Type B pancreatic cell (in vitro differentiated cells): ENCODE results near the gene MAML2. TPM values are rescaled to one million over a fixed set of nuclear protein-coding genes. Genes with fewer than 3 reads are reported as not detected.

ENCODE experiments used
- DNase-seq: peaks from one replicate; pipeline ENCODE4 v3.0.0; 2021; ENCODE audit warnings: mixed read lengths; ENCODE audit not compliant: unreplicated experiment; ENCODE audit errors: extremely low spot score
- H3K27ac Mint-ChIP-seq: 2 replicates; pipeline ENCODE4 v1.8.0; 2021; ENCODE audit warnings: mild to moderate bottlenecking, mixed read lengths
- H3K27me3 Mint-ChIP-seq: 2 replicates; pipeline ENCODE4 v1.8.0; 2021; ENCODE audit warnings: mixed read lengths
- H3K36me3 Mint-ChIP-seq: 2 replicates; pipeline ENCODE4 v1.8.0; 2021; ENCODE audit warnings: mixed read lengths
- H3K4me1 Mint-ChIP-seq: one replicate; pipeline ENCODE4 v1.8.0; 2021; ENCODE audit warnings: mixed read lengths; ENCODE audit not compliant: unreplicated experiment
- H3K4me3 Mint-ChIP-seq: 2 replicates; pipeline ENCODE4 v1.8.0; 2021; ENCODE audit warnings: mild to moderate bottlenecking, mixed read lengths
- H3K9me3 Mint-ChIP-seq: 2 replicates; pipeline ENCODE4 v1.8.0; 2021; ENCODE audit warnings: mixed read lengths
- total RNA-seq: library from RNA; stranded (reverse); gene quantifications from 2 replicates; pipeline ENCODE4 v1.2.1, GENCODE V29; 2021; ENCODE audit warnings: low replicate concordance
- TF ChIP-seq, protein P1 (sequence below): fragments of 200-600 bp; sonication (generic); conservative IDR thresholded peaks from 2 replicates; pipeline ENCODE4 v1.5.0; 2021; ENCODE audit warnings: antibody characterized with exemption, mild to moderate bottlenecking

MAML2 gene
- total RNA-seq, 1 donor from 2014 or later, result 20.8 TPM

DNA sequence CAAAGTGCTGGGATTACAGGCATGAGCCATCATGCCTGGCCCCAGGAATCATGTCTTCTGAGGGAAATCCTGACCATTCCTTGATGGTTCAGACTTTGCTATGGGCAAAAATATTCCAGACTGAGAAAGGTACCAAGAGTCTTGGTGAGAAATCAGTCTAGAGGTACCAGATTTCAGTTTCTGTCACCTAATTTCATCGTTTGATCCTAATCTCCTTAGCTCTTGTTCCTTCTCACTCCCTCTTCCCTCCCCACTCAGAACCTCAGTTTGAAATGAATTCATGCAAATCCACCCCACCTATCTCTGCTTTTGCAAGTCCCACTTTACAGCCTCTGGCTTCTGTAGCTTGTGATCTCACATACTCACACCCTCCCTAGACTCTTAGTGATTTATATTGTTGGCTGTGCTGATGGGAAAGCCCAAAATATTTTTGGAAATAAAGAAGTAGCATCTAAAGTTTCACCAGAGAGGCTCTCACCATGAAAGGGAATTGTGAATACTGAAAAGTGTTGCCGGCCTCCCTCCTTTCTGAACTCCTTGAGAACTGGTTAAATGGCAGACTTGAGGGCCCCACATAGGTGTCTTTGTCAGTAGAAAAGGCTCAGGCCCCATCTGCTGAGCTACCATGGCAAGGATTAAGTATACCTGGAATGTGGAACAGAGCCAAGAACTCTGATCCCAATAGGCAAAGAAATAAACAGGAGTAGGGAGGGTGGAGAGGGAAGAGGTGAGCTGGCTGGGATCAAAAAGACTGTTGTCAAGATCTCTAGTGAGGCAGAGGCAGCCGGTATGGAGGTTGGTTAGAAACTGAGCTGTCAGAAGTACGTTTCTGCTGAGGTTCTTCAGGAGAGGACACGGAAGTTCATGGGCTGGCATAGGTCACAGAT, 228.6 kb downstream of the MAML2 start:
- Mint-ChIP-seq H3K4me3 (peak overlapping the region; percentile 3), H3K36me3 (peaks cover 24% of the 10 kb centered on the region), H3K27ac (peak overlapping the region; percentile 64), H3K27me3 (no peaks in the 10 kb centered on the region), H3K9me3 (peaks cover 6% of the 10 kb centered on the region), H3K4me1 (peaks cover 31% of the 10 kb centered on the region)
- no peak for DNase-seq
- TF ChIP-seq, protein P1, sequence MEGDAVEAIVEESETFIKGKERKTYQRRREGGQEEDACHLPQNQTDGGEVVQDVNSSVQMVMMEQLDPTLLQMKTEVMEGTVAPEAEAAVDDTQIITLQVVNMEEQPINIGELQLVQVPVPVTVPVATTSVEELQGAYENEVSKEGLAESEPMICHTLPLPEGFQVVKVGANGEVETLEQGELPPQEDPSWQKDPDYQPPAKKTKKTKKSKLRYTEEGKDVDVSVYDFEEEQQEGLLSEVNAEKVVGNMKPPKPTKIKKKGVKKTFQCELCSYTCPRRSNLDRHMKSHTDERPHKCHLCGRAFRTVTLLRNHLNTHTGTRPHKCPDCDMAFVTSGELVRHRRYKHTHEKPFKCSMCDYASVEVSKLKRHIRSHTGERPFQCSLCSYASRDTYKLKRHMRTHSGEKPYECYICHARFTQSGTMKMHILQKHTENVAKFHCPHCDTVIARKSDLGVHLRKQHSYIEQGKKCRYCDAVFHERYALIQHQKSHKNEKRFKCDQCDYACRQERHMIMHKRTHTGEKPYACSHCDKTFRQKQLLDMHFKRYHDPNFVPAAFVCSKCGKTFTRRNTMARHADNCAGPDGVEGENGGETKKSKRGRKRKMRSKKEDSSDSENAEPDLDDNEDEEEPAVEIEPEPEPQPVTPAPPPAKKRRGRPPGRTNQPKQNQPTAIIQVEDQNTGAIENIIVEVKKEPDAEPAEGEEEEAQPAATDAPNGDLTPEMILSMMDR, result no peak

DNA sequence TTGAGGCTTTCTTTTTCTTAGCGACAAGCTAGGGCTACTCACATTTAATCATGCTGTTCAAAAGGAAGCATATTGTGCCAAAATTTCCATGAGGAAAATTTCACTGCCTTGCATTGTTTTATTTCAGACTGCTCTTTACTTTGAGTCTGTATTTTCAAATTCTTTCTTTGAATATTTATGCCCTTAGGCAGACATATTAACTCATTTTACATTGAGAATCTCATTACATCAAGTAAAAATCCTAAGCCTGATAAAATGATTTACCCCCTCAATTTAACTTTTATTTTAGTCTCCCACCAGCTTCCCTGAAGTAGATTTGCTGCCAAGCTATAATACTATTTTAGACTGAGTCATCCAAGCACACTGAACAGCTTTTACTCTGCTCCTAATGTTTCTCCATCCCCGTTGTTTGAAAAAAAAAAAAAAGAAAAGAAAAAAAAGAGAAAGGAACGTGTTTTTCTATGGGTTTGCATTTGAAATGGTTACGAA, 229.8 kb downstream of the MAML2 start:
- Mint-ChIP-seq H3K4me3 (no peak overlapping the region), H3K27me3 (no peaks in the 10 kb centered on the region), H3K36me3 (peaks cover 24% of the 10 kb centered on the region), H3K4me1 (peaks cover 31% of the 10 kb centered on the region), H3K9me3 (peaks cover 6% of the 10 kb centered on the region), H3K27ac (peak overlapping the region; percentile 22)
- TF ChIP-seq, protein P1, result no peak
- DNase-seq, result no peak

DNA sequence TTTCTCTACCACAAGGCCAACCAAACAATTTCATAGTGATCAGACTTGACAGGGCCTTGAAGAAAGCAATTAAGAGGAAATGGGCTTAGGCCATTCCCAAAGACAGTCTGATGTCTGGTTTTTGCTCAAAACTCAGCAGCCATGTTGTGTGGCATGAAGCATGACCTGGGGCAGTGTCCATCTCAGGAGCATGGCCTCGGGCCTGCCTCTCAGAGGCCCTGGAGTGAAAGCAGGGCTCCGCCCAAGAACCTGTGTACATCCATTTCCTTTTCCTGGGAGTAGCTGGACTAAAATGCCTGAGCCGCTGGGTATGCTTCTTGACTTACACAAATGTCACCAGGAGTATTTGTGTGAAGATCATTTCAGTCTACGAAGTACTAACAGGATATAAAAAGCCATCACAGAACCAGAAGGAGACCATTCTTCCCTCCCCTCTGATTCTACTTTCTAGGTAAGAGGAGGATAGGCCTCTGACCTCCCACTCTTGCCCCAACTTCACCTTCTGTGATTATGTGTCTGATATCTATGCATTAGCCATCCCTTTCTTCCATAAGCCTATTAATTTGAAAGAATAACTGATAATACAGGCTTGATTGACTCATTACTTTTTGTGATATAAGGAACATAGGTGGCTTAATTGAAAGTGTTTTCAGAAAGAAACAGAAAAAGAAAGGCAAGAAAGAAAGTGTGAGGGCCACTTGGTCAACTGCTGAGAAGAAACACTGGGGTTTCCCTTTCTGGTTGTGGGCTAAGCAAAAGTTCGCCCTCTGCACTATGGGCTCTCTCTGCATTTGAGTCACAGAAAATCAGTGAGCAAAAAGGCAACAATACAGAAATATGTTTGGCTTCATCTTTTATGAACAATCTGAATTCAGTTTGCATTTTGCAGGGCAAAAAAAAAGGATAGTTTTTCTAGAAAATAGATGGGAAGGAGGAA, 230.5 kb downstream of the MAML2 start:
- Mint-ChIP-seq H3K4me1 (peaks cover 31% of the 10 kb centered on the region), H3K36me3 (peaks cover 19% of the 10 kb centered on the region), H3K9me3 (peaks cover 6% of the 10 kb centered on the region), H3K27me3 (no peaks in the 10 kb centered on the region), H3K27ac (no peak overlapping the region), H3K4me3 (no peak overlapping the region)
- no peak for DNase-seq
- TF ChIP-seq, protein P1, result no peak

DNA sequence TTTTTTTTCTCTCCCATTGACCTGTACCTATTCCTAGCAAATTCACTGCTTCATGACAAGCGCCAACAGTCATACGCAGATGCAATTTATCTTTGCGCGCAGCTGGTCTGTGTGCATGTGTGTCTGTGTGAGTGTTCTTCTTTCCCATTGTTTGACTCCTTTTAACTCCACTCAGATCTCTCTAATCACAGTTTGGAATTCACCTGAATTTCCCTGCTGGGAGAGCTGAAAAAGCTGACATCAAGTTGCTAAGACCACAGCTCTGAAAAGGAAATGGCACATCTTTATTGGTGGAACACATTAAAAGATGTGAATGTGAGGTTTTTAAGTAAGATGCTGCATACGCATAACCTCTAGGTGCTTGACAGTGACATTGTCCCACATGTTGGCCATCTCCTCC, 231.7 kb downstream of the MAML2 start:
- TF ChIP-seq, protein P1, result no peak
- peaks cover 34% of the 10 kb centered on the region for H3K4me1 Mint-ChIP-seq
- no peaks in the 10 kb centered on the region for H3K9me3 Mint-ChIP-seq
- no peak overlapping the region for H3K4me3 Mint-ChIP-seq
- no peak overlapping the region for H3K27ac Mint-ChIP-seq
- H3K27me3 Mint-ChIP-seq, result no peaks in the 10 kb centered on the region
- peaks cover 13% of the 10 kb centered on the region for H3K36me3 Mint-ChIP-seq
- no peak for DNase-seq

DNA sequence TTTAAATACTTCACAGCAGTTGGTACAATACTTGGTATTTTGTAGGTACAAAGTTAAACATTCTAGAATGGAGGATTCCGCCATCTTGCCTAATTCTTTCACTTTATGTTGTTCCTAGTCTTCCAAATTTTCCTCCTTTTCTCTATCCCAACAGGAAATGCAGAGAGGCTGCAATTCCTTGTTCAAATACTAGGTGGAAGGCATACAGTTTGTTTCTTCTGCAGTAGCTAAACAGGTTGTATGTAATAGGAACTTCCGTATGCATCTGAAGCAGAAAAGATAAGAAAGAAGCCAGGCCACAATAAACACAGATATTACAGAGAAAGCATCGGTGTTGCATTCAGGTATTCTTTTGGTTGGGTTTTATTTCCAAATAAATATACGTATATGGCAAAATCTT, 232.7 kb downstream of the MAML2 start:
- no peaks in the 10 kb centered on the region for H3K9me3 Mint-ChIP-seq
- no peak overlapping the region for H3K4me3 Mint-ChIP-seq
- DNase-seq, result no peak
- peaks cover 44% of the 10 kb centered on the region for H3K4me1 Mint-ChIP-seq
- no peak overlapping the region for H3K27ac Mint-ChIP-seq
- peaks cover 8% of the 10 kb centered on the region for H3K36me3 Mint-ChIP-seq
- TF ChIP-seq, protein P1, result no peak
- H3K27me3 Mint-ChIP-seq, result no peaks in the 10 kb centered on the region
